Transverse colon (tissue), 4 donors: ENCODE data around the gene ETV4.

Experiments used
- EP300 ChIP-seq: sonication (generic); formaldehyde crosslinking; IDR thresholded peaks from one replicate; pipeline ENCODE4 v1.6.1; 2017; ENCODE audit warnings: antibody characterized with exemption, low read depth
- POLR2A ChIP-seq: fragments of 450-650 bp; IDR thresholded peaks from one replicate; pipeline ENCODE4 v1.6.1; 2016; ENCODE audit warnings: antibody characterized with exemption, mild to moderate bottlenecking, moderate library complexity
- POLR2AphosphoS5 ChIP-seq, 3 donors: sonication (generic); formaldehyde crosslinking; IDR thresholded peaks; one replicate each; pipeline ENCODE4 v1.6.1; 2016; ENCODE audit warnings: antibody characterized with exemption in 3 of 3
- TF ChIP-seq, protein P1 (sequence below), 5 experiments: fragments of 200-600 bp in 3 of 5; fragments of 450-650 bp in 2 of 5; sonication (generic) in 3 of 5; IDR thresholded peaks; 1 replicate in 2 of 5; 2 replicates in 3 of 5; pipeline ENCODE4 v1.5.1; 2016 to 2017; ENCODE audit warnings: antibody characterized with exemption in 5 of 5, inconsistent platforms in 3 of 5, mild to moderate bottlenecking in 2 of 5, moderate library complexity in 1 of 5

DNA sequence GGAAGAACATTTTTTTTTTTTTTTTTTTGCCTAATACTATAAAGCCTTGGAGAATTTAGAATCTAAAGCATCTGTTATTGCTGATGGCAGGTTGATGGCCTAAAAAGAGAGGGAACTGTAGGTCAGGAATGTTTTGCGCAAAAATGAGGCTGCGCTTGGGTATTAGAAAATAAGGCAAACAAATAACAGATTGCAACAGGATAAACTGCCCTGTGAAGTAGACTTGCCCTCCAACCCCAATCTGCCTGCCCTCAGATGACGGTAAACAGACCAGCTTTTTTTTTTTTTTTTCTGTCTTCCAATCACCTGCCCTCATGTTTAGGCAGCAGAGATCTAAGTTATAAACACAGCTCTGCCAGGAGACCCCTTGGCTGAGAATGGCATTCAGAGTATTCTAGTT is 66.2 kb downstream of the ETV4 start:
- TF ChIP-seq, protein P1, sequence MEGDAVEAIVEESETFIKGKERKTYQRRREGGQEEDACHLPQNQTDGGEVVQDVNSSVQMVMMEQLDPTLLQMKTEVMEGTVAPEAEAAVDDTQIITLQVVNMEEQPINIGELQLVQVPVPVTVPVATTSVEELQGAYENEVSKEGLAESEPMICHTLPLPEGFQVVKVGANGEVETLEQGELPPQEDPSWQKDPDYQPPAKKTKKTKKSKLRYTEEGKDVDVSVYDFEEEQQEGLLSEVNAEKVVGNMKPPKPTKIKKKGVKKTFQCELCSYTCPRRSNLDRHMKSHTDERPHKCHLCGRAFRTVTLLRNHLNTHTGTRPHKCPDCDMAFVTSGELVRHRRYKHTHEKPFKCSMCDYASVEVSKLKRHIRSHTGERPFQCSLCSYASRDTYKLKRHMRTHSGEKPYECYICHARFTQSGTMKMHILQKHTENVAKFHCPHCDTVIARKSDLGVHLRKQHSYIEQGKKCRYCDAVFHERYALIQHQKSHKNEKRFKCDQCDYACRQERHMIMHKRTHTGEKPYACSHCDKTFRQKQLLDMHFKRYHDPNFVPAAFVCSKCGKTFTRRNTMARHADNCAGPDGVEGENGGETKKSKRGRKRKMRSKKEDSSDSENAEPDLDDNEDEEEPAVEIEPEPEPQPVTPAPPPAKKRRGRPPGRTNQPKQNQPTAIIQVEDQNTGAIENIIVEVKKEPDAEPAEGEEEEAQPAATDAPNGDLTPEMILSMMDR (IDR thresholded peaks at IDR 0.05) = no peak
- TF ChIP-seq POLR2A (no peak), POLR2AphosphoS5 (IDR thresholded peaks at IDR 0.05) (no peak), EP300 (no peak)
